GM19240 (cell line): Measurements from ENCODE around the gene UBAC2.

Source experiments
- DNase-seq: peaks from one replicate; pipeline ENCODE4 v3.0.0; 2011; ENCODE audit warnings: low spot score; ENCODE audit not compliant: insufficient read length

The UBAC2 gene

GRCh38 chr13:99355267-99356011 is 154.8 kb downstream of the UBAC2 start:
- DNase-seq: no peak

GRCh38 chr13:99356012-99356261 is 155.3 kb downstream of the UBAC2 start:
- no peak for DNase-seq

- no peak for DNase-seq
Observed at GRCh38 chr13:99356262-99357091, 155.8 kb downstream of the UBAC2 start.

GRCh38 chr13:99357131-99357596 is 156.5 kb downstream of the UBAC2 start:
- DNase-seq: no peak

- DNase-seq: no peak
Observed at GRCh38 chr13:99357941-99358340, 157.3 kb downstream of the UBAC2 start.

GRCh38 chr13:99359528-99359927 is 158.9 kb downstream of the UBAC2 start:
- no peak for DNase-seq

GRCh38 chr13:99360696-99361095 is 160.0 kb downstream of the UBAC2 start:
- DNase-seq: no peak

- DNase-seq: no peak
Observed at GRCh38 chr13:99361197-99361596, 160.5 kb downstream of the UBAC2 start.

- no peak for DNase-seq
Observed at GRCh38 chr13:99362362-99362761, 161.7 kb downstream of the UBAC2 start.

GRCh38 chr13:99363391-99363790 is 162.7 kb downstream of the UBAC2 start:
- DNase-seq: no peak

GRCh38 chr13:99363949-99364348 is 163.3 kb downstream of the UBAC2 start:
- no peak for DNase-seq

- no peak for DNase-seq
Observed at GRCh38 chr13:99366075-99366987, 165.7 kb downstream of the UBAC2 start.

- no peak for DNase-seq
Observed at GRCh38 chr13:99367106-99367616, 166.5 kb downstream of the UBAC2 start.

GRCh38 chr13:99367663-99368448 is 167.2 kb downstream of the UBAC2 start:
- no peak for DNase-seq

GRCh38 chr13:99370481-99371275 is 170.0 kb downstream of the UBAC2 start:
- DNase-seq: no peak

- DNase-seq: no peak
Observed at GRCh38 chr13:99371956-99372355, 171.3 kb downstream of the UBAC2 start.

GRCh38 chr13:99373436-99373835 is 172.8 kb downstream of the UBAC2 start:
- no peak for DNase-seq

GRCh38 chr13:99374169-99374991 is 173.7 kb downstream of the UBAC2 start:
- DNase-seq: no peak
